Endothelial cell (in vitro differentiated cells): ENCODE results near the gene CDH22. TPM values are rescaled to one million over a fixed set of nuclear protein-coding genes. Genes with fewer than 3 reads are reported as not detected.

ENCODE experiments used
- DNase-seq: peaks from one replicate; pipeline ENCODE4 v3.0.0; 2021; ENCODE audit warnings: low spot score
- H3K27ac Mint-ChIP-seq: one replicate; pipeline ENCODE4 v1.8.0; 2021; ENCODE audit warnings: mixed read lengths, inconsistent platforms; ENCODE audit not compliant: unreplicated experiment
- H3K27me3 Mint-ChIP-seq: one replicate; pipeline ENCODE4 v1.8.0; 2021; ENCODE audit warnings: mild to moderate bottlenecking, moderate library complexity, mixed read lengths, inconsistent platforms; ENCODE audit not compliant: unreplicated experiment
- H3K36me3 Mint-ChIP-seq: one replicate; pipeline ENCODE4 v1.8.0; 2021; ENCODE audit warnings: mild to moderate bottlenecking, low read depth, mixed read lengths, inconsistent platforms; ENCODE audit not compliant: unreplicated experiment
- H3K4me1 Mint-ChIP-seq: one replicate; pipeline ENCODE4 v1.8.0; 2021; ENCODE audit warnings: mild to moderate bottlenecking, mixed read lengths, inconsistent platforms; ENCODE audit not compliant: unreplicated experiment
- H3K4me3 Mint-ChIP-seq: one replicate; pipeline ENCODE4 v1.8.0; 2021; ENCODE audit warnings: mild to moderate bottlenecking, mixed read lengths, inconsistent platforms; ENCODE audit not compliant: unreplicated experiment
- H3K9me3 Mint-ChIP-seq: one replicate; pipeline ENCODE4 v1.8.0; 2021; ENCODE audit warnings: mixed read lengths, inconsistent platforms; ENCODE audit not compliant: unreplicated experiment
- total RNA-seq: library from RNA; stranded (reverse); fragmentation: NEBNext Ultra II Directional; extraction: Animal tissue kit (Norgen Biotek cat#: 25700); gene quantifications from one replicate; pipeline ENCODE4 v1.2.1, GENCODE V29; 2021; ENCODE audit not compliant: unreplicated experiment
- TF ChIP-seq, protein P1 (sequence below): fragments of 200-600 bp; sonication (generic); IDR thresholded peaks from one replicate; pipeline ENCODE4 v1.5.0; 2021; ENCODE audit warnings: antibody characterized with exemption; ENCODE audit not compliant: unreplicated experiment

CDH22 gene
- total RNA-seq, 1 donor from 2014 or later, result 1.3 TPM

GRCh38 chr20:46212876-46213275, 95.4 kb downstream of the CDH22 start:
- peaks cover 4% of the 10 kb centered on the region for H3K36me3 Mint-ChIP-seq
- peaks cover 7% of the 10 kb centered on the region for H3K4me1 Mint-ChIP-seq
- no peak for DNase-seq
- H3K4me3 Mint-ChIP-seq, result no peak overlapping the region
- peaks cover 1% of the 10 kb centered on the region for H3K27me3 Mint-ChIP-seq
- TF ChIP-seq, protein P1, sequence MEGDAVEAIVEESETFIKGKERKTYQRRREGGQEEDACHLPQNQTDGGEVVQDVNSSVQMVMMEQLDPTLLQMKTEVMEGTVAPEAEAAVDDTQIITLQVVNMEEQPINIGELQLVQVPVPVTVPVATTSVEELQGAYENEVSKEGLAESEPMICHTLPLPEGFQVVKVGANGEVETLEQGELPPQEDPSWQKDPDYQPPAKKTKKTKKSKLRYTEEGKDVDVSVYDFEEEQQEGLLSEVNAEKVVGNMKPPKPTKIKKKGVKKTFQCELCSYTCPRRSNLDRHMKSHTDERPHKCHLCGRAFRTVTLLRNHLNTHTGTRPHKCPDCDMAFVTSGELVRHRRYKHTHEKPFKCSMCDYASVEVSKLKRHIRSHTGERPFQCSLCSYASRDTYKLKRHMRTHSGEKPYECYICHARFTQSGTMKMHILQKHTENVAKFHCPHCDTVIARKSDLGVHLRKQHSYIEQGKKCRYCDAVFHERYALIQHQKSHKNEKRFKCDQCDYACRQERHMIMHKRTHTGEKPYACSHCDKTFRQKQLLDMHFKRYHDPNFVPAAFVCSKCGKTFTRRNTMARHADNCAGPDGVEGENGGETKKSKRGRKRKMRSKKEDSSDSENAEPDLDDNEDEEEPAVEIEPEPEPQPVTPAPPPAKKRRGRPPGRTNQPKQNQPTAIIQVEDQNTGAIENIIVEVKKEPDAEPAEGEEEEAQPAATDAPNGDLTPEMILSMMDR, result no peak
- no peak overlapping the region for H3K27ac Mint-ChIP-seq
- no peaks in the 10 kb centered on the region for H3K9me3 Mint-ChIP-seq

- peaks cover 8% of the 10 kb centered on the region for H3K4me1 Mint-ChIP-seq
- TF ChIP-seq, protein P1, result no peak
- no peak overlapping the region for H3K27ac Mint-ChIP-seq
- H3K27me3 Mint-ChIP-seq, result peaks cover 1% of the 10 kb centered on the region
- peaks cover 4% of the 10 kb centered on the region for H3K36me3 Mint-ChIP-seq
- no peak for DNase-seq
- H3K9me3 Mint-ChIP-seq, result no peaks in the 10 kb centered on the region
- H3K4me3 Mint-ChIP-seq, result no peak overlapping the region
Observed at GRCh38 chr20:46212252-46212651, 96.0 kb downstream of the CDH22 start.

GRCh38 chr20:46211331-46211722, 97.0 kb downstream of the CDH22 start:
- Mint-ChIP-seq H3K4me1 (peaks cover 8% of the 10 kb centered on the region), H3K4me3 (no peak overlapping the region), H3K9me3 (no peaks in the 10 kb centered on the region), H3K27ac (no peak overlapping the region), H3K36me3 (peaks cover 4% of the 10 kb centered on the region), H3K27me3 (peaks cover 1% of the 10 kb centered on the region)
- no peak for DNase-seq
- TF ChIP-seq, protein P1, result no peak

- TF ChIP-seq, protein P1, result no peak
- peaks cover 9% of the 10 kb centered on the region for H3K4me1 Mint-ChIP-seq
- peaks cover 1% of the 10 kb centered on the region for H3K27me3 Mint-ChIP-seq
- peaks cover 4% of the 10 kb centered on the region for H3K36me3 Mint-ChIP-seq
- DNase-seq, result no peak
- H3K4me3 Mint-ChIP-seq, result no peak overlapping the region
- H3K9me3 Mint-ChIP-seq, result no peaks in the 10 kb centered on the region
- H3K27ac Mint-ChIP-seq, result no peak overlapping the region
Observed at GRCh38 chr20:46210672-46211330, 97.5 kb downstream of the CDH22 start.

- Mint-ChIP-seq H3K27ac (no peak overlapping the region), H3K36me3 (peaks cover 4% of the 10 kb centered on the region), H3K4me1 (peaks cover 14% of the 10 kb centered on the region), H3K4me3 (no peak overlapping the region), H3K27me3 (peaks cover 1% of the 10 kb centered on the region), H3K9me3 (no peaks in the 10 kb centered on the region)
- TF ChIP-seq, protein P1, result no peak
- DNase-seq, result no peak
Observed at GRCh38 chr20:46209930-46210671, 98.2 kb downstream of the CDH22 start.
